ENCODE data around the gene DPP3. TPM values are rescaled to one million over a fixed set of nuclear protein-coding genes. Genes with fewer than 3 reads are reported as not detected.
"Not testable (repeated sequence)": the region's sequence is repeated elsewhere in the genome, so short reads cannot be mapped to it uniquely, and the experiment has no call there.

DPP3 gene
- total RNA-seq, 2 donors from 2014 or later, result 18.5 TPM

DNA sequence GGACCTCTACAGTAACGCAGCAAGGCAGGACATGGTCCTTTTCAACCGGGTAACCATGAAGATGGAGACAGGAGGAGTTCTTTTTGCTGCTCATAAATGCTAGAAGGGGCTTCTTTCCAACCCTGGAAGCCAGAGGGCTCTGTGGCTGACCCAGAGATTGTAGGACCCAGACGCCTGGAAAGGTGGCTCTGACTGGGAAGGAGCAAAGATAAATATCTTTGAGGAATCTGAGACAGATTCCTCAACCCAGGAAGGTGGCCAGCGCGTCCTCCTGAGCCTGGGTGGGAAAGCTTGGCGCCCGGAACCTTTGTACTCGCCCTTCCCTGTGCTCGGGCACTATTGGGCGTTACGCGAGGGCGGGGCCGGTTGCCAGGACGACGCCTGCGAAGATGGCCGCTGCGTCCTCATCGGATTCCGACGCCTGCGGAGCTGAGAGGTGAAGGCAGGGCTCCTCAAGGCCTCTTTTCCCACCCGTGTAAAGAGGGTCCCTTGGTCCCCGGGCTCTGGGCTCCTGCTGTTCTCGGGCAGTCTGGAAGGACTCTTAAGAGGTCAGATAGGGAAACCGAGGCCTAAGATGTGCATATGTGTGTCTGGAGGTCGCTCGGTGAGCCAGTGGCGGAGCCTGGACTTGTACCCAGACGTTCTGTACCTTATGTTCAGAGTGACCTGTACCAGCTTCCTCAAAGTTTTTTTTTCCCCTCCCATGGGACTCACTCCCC lies 30.2 kb downstream of the DPP3 start, which contains the start of gene BBS1:
Gene BBS1 (plus strand): TSS at position 365 of the 719 bp plus-strand sequence. CDS start 25 bp downstream, at position 390.
- intact Hi-C loops (cut with DNase I), result no loop called here

DNA sequence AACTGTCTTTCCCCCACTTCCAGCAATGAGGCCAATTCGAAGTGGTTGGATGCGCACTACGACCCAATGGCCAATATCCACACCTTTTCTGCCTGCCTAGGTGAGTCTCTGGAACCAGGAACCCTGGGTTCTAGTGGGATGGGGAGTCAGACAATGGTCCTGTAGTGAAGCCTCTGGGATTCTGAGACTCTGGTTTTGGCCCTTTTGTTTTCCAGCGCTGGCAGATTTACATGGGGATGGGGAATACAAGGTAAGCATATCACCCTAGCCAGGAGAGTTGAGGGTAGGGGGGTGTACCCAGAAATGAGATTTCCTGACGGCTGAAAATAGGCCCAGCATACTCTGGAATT lies 30.7 kb downstream of the DPP3 start:
- intact Hi-C loops (cut with DNase I), result no loop called here
- no peak for DNase-seq
- ATAC-seq, result no peak

More for the DNA sequence above, 30.2 kb downstream of the DPP3 start, which contains the start of gene BBS1:
- DNase-seq (peak; percentile 91), ATAC-seq (peak; percentile 97 to 98)

DNA sequence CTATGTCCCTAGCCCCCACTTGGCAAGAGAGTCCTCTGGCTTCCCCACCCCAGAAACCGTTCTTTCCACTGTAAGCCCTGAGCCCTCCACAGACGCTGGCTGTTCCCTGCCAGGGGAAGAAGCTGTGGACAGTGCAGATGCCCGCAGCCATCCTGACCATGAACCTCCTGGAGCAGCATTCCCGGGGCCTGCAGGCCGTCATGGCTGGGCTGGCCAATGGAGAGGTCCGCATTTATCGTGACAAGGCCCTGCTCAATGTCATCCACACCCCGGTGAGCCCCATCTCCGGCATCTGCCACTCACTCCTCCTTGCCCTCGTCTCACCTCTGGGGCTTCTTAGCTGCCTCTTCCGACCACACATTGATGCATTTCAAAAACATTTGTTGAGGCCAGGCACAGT lies 43.4 kb downstream of the DPP3 start:
- ATAC-seq, result peak; percentile 93
- peak; percentile 67 for DNase-seq
- intact Hi-C loops (cut with DNase I), result no loop called here

DNA sequence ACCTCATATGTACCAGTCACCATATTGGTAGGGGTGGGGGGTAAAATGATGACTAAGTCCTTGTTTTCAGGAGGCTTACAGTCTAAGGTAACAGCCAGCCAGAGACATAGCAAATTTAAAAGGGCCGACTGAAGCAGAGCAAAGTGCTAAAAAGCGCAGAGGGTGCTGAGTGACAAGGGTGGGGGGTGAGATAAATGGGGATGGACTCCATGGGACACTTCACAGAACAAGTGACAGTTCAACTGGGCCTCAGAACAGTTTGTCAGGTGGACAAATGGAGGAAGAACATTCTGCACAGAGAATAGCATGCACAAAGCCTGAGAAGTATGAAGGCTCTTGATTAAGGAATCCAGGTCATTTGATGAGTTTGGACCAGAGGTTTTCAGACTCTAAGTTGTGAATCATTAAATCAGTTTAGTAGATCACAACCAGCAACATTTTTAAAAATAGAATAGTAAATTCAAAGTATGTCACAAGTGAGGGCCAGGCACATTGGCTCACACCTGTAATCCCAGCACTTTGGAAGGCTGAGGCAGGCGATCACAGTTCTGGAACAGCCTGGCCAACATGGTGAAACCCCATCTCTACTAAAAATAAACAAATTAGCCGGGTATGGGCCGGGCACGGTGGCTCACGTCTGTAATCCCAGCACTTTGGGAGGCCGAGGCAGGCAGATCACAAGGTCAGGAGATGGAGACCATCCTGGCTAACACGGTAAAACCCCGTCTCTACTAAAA lies 44.2 kb downstream of the DPP3 start:
- intact Hi-C loops (cut with DNase I), result no loop called here
- ATAC-seq, result peak; percentile 38 to 65
- no peak for DNase-seq

DNA sequence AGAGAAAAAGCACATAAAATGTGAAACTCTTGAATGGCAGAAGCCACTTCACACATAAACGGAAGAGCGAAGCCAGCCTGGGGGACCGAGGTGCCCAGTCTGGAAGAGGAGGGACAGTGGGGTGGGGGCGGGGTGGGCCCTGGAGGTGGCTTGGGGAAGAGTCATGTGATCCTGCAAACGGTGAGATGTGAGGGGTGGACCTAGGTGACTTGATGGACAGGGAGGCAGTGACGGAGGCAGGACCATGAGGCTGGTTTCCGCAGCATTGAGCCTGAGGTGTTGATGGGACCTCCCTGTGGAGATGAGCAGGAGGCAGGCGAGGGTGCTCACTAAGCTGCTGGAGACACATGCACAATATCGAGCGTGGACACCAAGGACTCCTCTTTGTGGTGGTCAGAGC lies 48.8 kb downstream of the DPP3 start:
- intact Hi-C loops (cut with DNase I), result no loop called here
- ATAC-seq (no peak), DNase-seq (no peak)

DNA sequence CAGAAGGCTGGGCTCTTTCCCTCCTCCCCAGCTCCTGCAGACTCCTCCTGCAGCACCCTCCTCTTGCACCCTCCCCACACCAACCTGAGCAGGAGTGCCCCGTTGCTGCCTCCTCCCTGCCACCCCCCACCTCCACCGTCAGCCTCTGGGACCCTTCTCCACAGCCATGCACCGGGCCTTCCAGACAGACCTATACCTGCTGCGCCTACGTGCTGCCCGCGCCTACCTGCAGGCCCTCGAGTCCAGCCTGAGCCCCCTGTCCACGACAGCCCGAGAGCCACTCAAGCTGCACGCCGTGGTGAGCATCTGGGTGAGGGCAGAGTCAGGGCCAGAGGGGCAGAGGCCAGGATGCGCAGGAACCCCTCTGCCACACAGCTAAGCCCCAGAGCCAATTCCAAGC lies 49.4 kb downstream of the DPP3 start:
- DNase-seq (no peak), ATAC-seq (no peak)
- intact Hi-C loops (cut with DNase I), result no loop called here

DNA sequence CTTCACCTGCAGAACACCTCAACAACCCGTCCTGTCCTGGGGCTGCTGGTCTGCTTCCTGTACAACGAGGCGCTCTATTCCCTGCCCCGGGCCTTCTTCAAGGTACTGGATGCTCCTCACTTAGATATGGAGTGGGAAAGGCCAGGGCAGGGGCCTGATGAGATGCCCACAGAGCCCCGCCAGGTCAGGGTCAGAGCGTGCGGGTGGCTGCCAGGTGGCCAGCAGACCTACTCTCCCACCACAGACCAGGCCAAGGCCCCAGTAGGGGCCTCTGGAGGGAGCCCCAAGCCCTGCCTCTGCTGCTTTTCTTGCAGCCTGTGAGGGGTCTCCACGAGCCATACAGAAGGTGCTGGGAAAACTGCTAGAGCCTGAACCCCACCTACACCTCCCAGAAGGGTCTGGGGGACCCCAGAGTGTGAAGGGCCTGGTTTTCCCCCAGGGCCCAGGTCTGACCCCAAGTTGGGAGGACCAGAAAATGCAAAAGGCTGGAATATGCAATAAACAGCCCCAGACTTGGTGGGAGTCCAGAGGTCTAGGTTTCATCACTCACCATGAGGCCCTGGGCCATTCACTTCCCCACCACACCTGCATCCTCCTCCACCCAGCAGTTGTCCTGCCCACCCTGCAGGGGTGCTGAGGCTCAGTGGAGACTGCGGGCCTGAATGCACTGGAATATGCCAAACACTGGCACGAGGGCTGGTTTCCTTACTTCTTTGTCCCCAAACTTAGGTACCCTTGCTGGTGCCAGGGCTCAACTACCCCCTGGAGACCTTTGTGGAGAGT lies 50.9 kb downstream of the DPP3 start:
- DNase-seq (no peak), ATAC-seq (no peak)
- intact Hi-C loops (cut with DNase I), result no loop called here

DNA sequence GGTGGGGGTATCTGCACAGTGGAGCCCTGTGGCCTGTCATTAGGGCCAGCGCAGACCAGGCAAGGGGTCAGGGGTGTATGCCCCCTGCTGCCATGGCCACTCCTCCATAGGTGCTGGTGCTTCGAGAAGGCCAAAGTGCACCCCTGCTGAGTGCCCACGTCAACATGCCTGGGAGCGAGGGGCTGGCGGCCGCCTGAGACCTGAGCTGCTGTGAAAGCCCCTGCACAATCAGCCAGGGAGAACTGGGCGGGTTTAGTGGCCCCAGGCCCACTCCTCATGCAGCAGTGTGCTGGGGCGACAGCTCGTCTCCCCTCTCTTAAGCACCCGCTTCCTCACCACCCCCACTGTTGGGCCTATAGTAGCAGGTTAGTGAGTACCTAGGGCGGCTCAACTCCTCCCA lies 51.6 kb downstream of the DPP3 start:
- DNase-seq, result no peak
- no peak for ATAC-seq
- intact Hi-C loops (cut with DNase I), result no loop called here

DNA sequence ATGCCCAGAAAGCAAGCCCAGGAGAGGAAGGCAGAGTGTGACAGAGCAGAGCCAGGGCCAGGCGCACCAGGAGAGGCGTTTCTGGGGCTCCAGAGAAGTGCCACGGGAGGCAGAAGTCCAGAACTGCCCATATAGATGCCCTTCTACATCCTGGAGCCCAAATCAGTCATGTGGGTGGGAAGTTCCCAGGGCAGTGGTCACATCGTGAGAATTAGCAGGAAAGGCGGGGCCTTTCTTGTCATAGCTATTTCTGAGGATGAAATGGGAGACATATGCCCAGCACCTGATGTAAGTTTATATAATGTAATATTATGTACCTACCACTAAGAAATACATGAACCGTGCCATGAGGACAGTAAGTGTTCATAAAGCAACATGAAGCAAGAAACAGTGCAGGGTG lies 52.5 kb downstream of the DPP3 start:
- ATAC-seq (no peak), DNase-seq (no peak)
- intact Hi-C loops (cut with DNase I), result no loop called here

DNA sequence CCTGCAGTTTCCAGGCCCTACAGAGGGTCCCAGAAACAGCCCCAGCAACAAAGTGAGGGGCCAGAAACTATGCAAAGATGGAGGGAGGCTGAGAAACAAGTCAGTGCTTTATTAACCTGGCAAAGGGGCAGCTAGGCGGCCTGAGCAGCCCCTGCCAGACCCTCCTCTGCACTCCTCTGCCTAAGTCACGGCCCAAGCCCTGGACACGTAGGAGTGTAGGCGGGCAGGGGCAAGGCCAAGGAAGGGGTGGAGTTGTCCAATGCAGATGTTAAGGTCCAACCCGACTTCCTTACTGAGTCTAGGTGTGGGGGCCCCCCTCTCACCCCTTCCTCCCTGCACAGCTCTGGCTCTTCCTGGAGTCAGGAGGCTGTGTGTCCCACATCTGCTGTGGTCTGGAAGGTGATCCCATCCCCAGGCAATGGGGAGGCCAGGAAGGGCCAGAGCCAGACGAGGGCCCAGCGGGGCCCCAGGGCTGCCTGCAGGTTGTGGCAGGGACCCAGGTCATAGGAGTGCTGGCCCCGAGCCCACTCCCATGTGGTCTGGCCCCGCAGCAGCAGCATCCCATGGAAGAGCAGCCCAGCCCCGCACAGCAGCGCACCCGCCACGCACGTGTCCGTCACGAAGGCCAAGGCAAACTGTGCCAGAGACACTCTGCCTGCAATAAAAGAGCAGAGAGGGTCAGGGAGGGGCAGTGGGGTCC lies 59.1 kb downstream of the DPP3 start:
- intact Hi-C loops (cut with DNase I), result no loop called here
- DNase-seq (no peak), ATAC-seq (no peak)

DNA sequence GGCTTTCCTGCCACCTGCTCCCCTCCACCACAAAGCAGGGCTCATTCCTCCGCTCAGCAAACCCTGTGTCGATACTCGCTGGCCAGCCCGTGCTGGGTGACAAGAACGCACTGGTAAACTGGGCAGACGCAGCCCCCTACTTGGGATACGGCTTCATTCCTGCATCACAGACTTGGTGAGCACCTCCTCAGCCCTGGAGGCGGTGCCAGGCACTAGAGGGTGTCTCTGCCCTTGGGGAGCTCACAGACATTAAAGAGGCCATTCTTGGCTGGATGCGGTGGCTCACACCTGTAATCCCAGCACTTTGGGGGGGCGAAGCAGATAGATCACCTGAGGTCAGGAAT lies 59.6 kb downstream of the DPP3 start:
- no peak for DNase-seq
- ATAC-seq, result no peak
- intact Hi-C loops (cut with DNase I), result no loop called here

DNA sequence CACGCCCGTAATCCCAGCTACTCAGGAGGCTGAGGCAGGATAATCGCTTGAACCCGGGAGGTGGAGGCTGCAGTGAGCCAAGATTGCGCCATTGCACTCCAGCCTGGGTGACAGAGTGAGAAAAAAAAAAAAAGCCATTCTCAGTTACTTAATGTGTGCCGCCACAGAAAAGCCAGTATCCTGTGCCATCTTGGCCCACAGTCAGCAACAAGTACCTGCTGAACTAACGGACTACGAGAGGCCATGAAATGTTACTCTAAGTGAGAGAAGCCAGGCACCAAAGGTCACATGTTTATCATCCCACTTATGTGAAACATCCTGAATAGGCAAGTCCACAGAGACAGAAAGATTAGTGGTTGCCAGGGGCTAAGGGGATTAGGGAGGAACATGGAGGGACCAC lies 60.4 kb downstream of the DPP3 start:
- DNase-seq; intact Hi-C loops (cut with DNase I); ATAC-seq: not testable (repeated sequence)

DNA sequence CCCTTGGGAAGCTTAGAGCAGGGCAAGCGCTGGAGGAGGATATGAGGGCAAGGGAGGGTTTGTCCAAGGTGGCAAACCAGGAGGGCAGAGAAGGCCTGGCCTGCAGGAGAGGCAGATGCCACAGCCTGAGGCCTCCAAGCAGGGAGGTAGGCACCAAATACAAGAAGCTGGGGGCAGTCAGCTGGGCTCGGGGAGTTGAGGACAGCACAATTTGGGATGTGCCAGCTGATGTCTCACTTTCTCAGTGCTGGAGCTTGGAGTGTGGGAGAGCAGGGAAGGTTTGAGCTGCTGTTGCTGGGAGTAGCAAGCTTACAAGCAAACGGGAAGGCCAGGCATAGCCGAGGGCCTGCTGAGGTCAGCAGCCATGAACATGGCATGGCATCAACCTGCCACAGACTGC lies 61.7 kb downstream of the DPP3 start:
- ATAC-seq (no peak), DNase-seq (no peak)
- intact Hi-C loops (cut with DNase I), result no loop called here

DNA sequence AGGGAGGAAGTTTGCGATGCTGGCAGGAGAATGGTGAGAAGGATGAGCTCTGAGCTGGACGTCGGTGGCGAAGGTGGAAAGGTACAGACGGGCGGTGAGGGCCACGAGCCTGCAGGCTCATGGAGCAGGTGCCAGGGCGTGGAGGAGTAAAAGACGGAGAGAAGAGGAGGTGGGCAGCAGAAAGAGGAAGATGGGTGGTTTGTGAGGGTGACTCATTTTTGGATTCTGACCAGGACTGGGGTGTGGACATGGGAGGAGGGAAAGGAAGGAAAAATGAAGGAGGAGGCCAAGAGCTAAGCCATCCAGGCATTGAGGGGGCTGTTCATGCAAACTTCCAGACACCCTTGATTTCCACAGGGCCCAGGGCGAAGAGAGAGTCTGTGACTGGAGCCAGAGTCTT lies 62.1 kb downstream of the DPP3 start:
- intact Hi-C loops (cut with DNase I), result no loop called here
- ATAC-seq, result no peak
- no peak for DNase-seq

DNA sequence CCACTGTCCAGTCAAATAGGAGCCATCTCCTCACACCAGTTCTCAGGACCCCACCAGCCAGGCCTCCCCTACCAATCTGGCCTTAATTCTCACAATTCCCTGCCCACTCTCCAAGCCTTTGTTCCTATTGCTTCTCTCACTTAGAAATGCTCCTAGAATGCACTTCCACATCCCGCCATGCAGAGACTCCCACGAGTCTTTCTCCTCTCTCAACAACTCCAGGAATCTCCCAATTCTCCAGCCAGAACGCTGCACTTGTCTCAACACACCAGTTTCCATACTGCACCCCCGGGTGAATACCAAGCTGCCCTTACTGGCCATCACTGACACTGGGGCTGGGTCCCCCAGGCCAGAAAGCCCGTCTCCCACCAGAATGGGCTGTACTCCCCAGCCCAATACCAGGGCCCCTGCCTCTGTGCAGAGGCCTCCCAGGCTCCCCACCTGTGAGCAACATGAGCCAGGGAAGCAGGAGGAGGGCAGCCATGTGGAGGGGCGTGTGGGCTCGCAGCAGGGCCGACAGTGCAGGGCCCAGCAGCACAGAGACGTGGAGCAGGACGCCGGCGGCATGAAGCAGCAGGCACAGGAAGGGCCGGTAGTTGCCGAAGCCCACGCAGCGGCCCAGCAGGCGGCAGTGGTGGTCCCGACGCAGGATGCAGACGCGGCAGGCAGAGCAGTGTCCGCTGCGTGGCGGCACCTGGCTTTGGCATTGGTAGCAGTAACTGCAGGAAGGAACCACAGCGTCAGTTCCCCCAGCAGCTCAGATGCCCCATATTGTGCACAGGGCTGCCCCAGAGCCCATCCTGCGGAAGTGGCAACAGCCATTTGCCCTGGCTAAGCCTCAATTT lies 63.3 kb downstream of the DPP3 start:
- intact Hi-C loops (cut with DNase I), result no loop called here
- DNase-seq (peak; percentile 69), ATAC-seq (peak in 1 of 2 donors; percentile 9)

DNA sequence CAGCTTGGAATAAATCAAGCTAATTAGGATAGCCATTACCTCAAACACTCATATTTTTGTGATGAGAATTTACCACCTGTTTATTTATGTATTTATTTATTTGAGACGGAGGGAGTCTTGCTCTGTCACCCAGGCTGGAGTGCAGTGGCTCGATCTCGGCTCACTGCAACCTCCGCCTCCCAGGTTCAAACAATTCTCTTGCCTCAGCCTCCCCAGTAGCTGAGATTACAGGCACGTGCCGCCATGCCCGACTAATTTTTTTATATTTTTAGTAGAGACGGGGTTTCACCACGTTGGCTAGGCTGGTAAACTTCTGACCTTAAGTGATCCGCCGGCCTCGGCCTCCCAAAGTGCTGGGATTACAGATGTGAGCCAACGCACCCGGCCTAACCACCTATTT lies 64.7 kb downstream of the DPP3 start:
- ATAC-seq; intact Hi-C loops (cut with DNase I); DNase-seq: not testable (repeated sequence)

DNA sequence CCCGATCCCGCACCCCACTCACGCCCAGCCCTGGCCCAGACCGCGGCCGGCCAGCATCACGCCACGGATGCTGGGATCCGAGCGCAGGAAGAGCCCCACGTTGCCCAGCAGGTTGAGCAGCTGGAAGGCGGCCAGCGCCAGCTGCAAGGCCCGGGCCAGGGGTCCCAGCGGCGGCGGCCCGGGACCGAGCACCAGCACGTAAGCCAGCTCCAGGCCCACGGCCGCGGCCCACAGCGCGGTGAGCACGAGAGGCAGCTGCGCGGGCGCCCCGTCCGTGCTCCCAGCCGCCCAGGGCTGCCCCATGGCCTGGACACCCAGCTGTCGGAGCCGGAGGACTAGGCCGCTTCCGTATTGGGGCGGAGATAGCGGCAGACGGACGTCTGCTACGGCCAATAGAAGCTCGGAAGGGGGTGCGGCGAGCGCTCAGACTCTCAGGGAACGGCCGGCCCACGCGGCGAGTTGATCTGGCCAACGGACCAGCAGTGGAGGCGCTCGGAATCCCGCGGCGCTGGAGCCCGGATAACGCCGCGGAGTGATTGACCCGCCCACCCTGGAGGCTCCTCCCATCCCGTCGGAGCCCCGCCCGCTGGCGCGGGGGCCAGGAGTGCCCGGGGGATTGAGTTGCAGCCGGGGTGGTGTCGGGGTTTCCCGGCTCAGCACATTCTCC lies 65.6 kb downstream of the DPP3 start, which contains the start of gene ZDHHC24:
Gene ZDHHC24 (minus strand): TSS at position 348 of the 667 bp plus-strand sequence. CDS start 45 bp downstream, at position 303.
- ATAC-seq (peak; percentile 96), DNase-seq (peak; percentile 99)
- intact Hi-C loops (cut with DNase I), result no loop called here

DNA sequence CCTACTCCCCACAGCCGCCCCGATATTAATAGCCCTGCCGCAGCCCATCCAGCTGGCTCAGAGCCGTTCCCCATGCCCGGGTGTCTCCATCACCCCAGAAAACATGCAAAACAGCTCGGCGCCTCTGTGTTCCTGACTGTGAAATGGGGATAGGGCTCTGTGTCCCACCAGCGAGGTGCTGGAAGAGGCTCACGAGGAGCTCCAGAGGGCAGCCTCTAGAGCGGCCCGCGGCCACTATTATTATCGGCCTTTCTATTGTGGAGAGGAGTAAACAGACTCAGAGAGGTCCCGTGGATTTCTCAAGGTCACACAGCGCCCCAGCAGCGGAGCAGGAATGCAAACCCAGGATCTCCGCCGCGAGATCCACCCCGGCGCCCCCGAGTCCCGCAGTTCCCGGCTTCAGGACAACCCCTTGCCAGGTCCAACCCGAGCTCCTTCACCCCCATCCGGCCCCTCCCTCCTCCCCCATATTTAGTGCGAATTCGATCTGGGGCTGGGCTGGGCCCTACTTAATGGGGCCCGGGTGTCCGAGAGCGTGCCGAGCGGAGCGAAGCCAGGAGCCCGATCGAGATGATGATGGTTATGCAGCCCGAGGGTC lies 66.2 kb downstream of the DPP3 start, which contains the start of gene ACTN3:
Gene ACTN3 (plus strand): TSS at position 536 of the 598 bp plus-strand sequence. CDS start 35 bp downstream, at position 571.
- intact Hi-C loops (cut with DNase I), result no loop called here
- peak; percentile 32 to 36 for ATAC-seq
- DNase-seq, result peak; percentile 54
